Stomach (tissue), 4 donors: Measurements from ENCODE around the gene NUP133.

ENCODE experiments used
- EP300 ChIP-seq: sonication (generic); formaldehyde crosslinking; IDR thresholded peaks from one replicate; pipeline ENCODE4 v1.6.1; 2017; ENCODE audit warnings: antibody characterized with exemption
- POLR2A ChIP-seq, 4 donors: fragments of 450-650 bp; IDR thresholded peaks; one replicate each; pipeline ENCODE4 v1.6.1; 2016; ENCODE audit warnings: antibody characterized with exemption in 4 of 4, control low read depth in 2 of 4, mild to moderate bottlenecking in 1 of 4, moderate library complexity in 1 of 4
- POLR2AphosphoS5 ChIP-seq, 3 donors: sonication (generic); formaldehyde crosslinking; IDR thresholded peaks; one replicate each; pipeline ENCODE4 v1.6.1; 2016; ENCODE audit warnings: antibody characterized with exemption in 3 of 3
- TF ChIP-seq, protein P1 (sequence below), 7 experiments: fragments of 450-650 bp in 4 of 7; fragments of 200-600 bp in 3 of 7; sonication (generic) in 3 of 7; IDR thresholded peaks; one replicate each; pipeline ENCODE4 v1.5.1; 2016 to 2019; ENCODE audit warnings: antibody characterized with exemption in 7 of 7, control low read depth in 2 of 7, mild to moderate bottlenecking in 1 of 7

DNA sequence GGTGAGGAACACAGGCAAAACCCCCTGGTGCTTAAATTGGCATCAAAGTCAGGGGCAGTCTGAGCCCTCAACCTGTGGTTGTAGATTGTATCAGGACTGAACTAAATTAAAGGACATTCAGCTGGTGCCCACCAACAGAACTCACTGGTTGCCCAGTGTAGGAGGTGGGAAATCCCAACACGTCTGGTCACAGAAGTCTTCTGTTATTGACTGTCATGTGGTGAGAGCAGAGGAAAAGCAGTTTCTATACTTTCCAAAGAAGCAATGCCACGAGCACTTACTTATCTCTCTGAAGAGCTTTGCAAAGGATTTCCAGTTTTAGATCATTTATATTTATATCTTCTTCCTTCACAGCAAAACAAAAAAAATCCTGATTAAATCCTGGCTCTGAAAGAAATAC, 59.3 kb downstream of the NUP133 start:
- TF ChIP-seq, protein P1, sequence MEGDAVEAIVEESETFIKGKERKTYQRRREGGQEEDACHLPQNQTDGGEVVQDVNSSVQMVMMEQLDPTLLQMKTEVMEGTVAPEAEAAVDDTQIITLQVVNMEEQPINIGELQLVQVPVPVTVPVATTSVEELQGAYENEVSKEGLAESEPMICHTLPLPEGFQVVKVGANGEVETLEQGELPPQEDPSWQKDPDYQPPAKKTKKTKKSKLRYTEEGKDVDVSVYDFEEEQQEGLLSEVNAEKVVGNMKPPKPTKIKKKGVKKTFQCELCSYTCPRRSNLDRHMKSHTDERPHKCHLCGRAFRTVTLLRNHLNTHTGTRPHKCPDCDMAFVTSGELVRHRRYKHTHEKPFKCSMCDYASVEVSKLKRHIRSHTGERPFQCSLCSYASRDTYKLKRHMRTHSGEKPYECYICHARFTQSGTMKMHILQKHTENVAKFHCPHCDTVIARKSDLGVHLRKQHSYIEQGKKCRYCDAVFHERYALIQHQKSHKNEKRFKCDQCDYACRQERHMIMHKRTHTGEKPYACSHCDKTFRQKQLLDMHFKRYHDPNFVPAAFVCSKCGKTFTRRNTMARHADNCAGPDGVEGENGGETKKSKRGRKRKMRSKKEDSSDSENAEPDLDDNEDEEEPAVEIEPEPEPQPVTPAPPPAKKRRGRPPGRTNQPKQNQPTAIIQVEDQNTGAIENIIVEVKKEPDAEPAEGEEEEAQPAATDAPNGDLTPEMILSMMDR (IDR thresholded peaks at IDR 0.05) = no peak
- no peak for TF ChIP-seq POLR2A (IDR thresholded peaks at IDR 0.05)
- TF ChIP-seq EP300 = no peak
- TF ChIP-seq POLR2AphosphoS5 (IDR thresholded peaks at IDR 0.05) = no peak
